ENCODE results near the gene TIMM23.
"Not testable (repeated sequence)": the region's sequence is repeated elsewhere in the genome, so short reads cannot be mapped to it uniquely, and the experiment has no call there.

The TIMM23 gene

DNA sequence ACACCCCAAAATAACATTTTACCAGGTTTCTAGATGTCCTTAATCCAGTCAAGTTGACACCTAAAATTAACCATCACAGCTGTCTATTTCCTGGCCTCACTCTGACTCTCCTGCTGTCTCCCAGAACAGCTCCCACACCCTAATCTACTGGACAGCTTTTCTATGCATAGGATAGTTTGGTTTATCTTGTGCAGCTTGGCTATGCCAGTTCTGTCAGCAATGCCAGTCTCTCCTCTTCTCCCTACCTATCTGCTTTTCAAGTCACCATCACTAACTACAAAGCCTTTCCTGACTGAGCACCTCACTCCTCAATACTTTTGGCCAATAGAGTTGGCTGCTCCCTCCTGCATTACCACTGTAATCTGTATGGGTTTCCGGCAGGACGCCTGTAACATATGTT lies 53.1 kb downstream of the TIMM23 start:
- DNase-seq: no peak

DNA sequence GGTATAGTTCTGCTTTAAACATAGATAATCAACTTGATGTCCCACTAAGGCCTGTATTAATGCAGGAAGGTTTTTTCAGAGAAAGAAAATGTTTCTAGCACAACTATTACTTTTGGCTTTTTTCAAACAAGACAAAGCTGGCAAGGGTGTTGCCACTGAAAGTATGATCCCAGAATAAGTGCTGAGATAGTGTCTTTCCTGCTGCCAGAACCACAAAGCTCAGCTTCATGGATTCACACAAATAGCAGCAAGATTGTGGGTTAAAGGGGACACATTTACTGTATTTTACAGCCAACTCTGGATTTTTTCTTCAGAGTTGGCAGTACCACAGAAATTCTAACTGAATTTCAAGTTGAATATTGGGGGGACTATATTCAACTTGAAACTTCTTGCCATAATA lies 53.8 kb downstream of the TIMM23 start:
- no peak for DNase-seq

DNA sequence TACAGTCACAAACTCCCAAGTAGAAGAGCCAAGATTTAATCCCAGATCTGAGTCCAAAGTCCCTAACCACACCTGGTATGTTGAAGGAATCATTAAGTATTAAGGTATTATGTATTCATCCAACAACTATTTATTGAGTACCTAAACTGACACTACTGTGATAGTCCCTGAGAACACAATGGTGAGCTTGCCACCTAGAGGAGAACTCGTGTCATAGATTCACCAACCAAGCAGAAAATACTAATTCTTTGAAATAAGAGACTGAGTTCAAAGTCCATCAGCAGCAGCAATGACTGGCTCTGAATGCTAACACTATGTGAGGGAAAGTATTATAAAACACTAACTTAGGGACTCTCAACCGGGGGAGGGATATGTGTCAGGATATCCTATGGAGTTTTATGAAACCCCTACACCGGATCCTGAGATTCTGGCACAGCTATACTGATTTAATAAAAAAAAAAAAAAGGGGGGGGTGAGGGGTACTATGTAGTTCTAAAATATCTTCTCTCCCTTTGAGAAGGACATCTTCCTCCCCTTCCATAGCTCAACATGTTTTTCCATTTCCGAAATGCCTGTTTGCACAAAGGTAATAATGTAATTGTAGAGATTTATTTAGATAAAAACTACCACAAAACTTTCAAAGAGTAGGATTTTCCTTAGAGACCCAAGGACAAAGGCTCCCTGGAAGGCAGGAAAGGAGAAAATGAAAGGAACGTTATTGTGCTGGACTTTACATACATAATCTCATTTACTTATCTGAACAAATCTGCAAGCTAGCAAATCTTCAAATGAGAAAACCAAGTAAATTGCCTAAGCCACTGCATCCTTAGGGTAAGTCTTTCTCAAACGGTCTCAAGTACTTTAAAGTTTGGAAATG lies 56.5 kb downstream of the TIMM23 start:
- peak; percentile 58 for DNase-seq

DNA sequence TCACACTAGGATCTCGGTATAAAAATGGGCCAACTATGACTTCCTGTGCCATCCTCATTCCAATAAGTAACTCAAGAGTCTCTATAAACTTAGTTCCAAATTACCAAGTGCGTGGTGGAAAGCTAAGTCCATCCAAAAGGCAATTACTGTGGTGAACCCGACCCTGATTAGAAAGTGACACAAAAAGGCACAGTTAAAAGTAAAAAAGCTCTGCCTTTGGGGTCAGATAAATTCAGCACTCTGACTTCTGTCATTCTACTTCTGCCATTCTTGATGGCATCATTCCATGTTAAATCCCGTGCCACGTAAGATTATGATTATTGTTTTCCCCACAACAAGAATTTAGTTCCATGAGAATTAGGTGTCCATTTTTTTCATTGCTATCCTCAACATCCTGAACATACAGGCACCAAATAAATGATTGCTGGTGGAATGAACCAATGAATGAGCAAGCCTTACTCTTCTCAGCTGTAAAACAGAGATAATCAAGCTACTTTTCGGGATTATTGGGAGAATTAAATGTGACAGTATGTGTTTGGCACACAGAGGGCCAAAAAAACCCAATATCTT lies 57.3 kb downstream of the TIMM23 start:
- no peak for DNase-seq

DNA sequence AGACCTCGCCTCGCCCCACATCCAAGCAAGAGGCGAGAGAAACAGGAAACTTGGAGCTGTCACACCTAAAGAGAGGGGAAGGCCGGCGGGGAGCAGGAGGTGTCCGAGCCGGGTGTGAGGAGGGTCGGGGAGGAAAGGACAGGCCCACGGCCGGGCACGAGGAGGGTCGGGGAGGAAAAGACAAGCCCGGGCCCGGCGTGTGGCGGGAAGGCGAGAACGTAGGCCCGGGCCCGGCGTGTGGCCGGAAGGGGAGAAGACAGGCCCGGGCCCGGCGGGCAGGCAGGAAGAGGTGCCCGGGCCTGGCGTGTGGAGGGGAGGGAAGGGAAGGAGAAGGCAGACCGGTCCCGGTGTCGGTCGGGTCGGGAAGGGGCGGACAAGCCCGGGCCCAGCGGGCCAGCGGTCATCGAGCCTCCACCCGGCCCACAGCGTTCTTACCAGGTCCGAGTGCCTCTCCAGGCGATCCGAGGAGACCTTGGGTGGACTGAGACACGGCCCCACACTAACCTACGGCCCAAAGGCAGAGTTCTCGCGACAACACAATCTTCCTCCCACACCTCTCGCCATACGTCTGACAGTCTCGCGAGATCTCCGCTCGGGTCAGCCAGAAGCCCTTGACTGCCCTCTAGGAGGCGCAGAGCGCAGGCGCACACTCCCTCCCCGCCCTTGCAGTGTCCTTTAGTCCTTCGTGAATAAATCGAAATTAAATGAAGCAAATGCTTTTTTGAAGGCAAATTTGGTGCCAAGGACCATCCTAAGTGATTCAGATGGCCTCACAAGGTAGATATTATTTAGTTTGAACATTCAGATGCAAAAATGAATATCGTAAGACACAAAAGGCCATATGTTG lies 58.0 kb downstream of the TIMM23 start, which contains the start of gene NCOA4:
Gene NCOA4, minus strand, starts transcription at position 533 of the 847 bp plus-strand sequence. CDS start 13,943 bp downstream, outside the sequence.
- peak; percentile 93 for DNase-seq

DNA sequence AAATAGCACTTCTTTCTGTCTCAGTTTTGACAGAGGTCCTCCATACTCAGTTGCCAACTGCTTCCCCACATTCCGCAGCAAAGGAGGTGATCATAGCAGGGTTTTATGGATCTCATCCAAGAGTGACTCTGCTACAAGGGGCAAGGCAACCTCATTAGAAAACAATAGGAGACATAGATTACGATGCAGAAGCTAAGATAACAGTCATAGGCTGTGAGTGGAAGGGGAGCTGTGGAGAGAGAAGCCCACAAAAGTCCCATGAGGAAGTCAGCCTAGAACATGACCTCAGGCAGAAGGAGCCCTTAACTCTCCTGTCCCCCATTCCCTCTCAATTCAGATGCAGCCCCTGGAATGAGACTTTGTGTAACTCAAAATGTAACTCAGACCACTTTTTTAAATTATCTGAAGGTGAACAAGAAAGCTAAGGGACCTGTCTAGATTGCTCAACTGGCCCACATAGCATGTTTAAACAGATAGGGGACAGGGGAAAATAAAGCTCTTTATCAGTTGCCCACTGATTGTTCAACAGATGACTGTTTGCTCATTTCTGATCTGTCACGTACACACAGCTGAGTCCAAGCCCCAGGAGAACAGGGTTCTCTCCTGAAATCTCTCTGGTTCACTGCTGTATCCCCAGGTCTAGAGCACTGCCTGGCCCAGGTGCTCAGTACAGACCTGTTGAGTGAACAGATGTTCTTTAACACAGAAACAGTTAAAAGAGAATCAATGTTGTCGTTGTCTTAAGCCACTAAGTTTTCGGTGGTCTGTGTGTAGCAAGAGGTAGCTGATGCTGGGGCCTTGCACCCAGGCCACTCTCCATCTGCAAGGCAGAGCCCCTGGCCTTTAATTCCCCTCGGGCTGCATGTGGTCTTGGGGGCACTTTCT lies 59.6 kb downstream of the TIMM23 start:
- DNase-seq: no peak

DNA sequence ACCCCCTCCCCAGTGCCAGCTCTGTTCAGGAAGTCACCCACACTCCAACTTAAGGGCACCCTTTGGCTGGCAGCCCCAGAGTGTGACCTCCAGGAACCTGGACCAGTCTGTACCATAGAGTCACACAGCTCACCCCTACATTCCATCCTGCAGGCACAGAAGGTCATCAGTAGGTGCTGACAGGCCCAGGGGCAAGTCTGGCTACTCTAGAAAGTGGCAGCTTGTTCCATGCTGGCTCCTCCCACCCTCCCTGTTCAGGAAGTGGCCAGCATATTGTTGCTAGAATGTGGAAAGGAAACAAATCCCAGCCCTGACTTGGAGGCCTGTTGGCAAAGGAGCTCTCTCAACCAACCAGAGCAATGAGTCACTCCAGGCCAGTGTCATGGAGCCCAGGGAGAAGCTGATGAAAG lies 61.3 kb downstream of the TIMM23 start:
- no peak for DNase-seq

DNA sequence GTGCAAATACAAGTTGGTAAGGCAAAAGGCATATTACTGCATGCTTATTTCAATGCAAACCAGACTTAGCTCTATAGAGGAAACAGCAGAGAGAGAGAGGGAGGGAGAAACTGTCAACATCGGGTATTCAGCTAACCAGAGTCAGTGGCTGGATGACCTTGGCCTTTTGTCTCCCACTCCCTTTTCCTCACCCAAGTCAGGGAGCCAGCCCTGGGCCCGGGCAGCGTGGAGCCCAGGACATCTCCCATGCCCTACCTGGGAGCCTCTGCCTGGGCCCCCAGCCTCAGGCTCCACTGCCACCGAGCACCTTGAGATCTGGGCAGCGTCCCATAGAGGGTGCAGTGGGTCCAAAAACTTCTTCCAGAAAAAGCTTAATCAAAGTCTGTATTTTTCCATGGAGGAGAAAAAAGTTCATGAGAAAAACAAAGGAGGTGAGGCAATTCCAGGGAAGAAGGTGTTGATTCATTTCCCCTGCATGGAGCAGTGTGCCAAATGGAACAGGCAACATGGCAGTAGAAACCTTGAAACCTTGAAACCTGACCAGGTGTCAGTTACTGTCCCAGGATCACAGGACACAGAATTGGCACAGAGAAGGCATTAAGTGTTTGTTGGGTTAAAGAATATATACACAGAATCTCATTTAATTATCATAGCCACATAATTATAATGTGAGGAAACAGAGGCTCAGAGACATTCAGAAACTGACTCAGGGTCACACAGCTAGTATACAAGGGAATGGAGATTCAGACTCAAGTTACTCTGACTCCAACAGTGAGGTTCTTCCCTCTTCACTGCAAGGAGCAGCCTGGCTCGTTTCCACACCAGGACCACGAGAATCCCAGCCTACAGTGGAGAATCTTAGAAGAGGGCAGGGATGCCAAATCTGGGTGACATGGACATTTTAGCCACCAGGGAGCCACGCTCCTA lies 63.9 kb downstream of the TIMM23 start:
- no peak for DNase-seq

DNA sequence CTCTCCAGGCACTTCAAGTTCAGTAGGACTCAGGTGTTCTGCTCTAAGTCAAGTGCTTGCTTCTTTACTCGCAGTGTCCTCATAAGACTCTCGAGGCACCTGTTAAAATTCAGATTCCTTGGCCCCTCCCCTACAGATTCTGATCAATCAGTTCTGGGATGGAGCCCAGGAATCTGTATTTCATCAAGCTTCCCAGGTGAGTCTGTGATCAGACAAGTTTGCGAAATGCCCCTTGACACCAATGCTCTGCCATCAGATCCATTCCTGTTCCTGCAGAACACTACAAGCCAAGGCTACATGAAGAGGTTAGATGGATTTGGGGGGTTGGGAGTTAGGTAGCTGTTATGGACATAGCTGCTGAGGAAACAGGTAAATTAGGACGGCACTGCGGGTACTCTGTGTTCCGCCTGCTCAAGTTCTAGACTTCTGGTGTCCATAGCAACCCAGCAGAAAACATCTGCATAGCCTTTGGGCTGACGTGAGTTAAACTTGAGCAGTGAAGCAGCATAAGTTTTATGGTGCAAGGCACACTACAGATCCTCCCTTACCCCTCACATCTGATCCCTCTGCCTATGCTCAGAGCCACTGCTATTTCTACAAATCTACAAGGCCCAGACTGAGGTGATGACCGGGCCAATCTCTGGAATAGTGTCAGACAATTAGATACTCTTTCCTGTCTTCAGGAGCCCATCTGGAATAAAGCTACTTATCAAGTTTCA lies 65.0 kb downstream of the TIMM23 start:
- DNase-seq: no peak

DNA sequence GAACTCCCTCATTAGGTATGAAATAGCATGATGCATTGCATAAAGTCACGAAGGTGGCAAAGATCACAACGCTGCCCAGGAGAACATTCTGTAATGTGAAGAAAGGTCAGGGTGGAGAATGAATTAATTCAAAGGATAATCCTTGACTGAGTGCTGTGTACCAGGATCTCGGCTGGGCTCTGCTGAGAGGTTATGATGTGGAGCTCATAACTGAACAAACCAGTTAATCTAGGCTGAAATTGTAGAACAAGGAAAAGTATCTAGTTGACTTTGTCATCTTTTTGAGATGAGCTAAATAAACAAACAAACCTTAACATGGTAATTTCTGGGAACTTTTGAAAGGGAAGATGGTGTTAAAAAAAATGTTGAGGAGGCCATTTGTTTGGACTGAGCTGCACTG lies 67.7 kb downstream of the TIMM23 start:
- no peak for DNase-seq

DNA sequence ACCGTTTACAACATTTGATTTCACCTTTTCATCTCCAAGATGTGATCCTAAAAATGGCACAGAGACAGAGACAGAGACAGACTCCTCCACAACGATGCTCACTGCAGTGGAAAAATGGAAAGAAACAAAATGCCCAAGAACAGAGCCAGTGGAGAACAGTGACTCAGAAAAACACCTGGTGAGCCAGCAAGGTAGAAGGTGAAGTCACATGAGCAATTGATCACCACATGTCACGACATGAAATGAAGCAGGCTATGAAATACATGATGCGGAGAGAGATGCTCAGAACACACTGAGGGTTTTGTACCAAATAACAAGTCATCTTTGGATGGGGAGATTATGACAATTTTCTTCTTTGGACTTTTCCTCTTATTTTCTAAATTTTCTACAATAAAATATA lies 70.2 kb downstream of the TIMM23 start:
- DNase-seq: no peak

DNA sequence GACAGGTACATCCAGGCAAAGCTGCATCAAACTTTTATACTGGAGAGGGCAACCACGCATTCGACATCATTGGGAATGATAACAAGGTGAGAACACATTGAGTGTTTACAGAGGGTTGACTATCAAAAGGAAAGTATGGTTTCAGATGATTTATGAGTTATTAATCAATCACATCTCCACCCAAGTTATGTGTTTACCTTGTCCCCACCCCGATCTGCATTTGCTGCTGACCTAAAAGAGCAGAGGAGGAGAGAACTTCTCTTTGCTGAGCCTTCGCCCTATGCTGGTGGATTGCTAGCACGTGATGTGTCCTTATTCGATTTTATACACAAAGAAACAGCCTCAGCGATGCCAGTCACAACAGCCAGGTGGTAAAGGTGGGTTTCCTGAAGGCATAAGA lies 74.0 kb downstream of the TIMM23 start, which contains the start of gene MSMB:
Gene MSMB, minus strand, starts transcription at position 9 of the 400 bp plus-strand sequence. CDS start 32 bp downstream, outside the sequence.
- DNase-seq: no peak

DNA sequence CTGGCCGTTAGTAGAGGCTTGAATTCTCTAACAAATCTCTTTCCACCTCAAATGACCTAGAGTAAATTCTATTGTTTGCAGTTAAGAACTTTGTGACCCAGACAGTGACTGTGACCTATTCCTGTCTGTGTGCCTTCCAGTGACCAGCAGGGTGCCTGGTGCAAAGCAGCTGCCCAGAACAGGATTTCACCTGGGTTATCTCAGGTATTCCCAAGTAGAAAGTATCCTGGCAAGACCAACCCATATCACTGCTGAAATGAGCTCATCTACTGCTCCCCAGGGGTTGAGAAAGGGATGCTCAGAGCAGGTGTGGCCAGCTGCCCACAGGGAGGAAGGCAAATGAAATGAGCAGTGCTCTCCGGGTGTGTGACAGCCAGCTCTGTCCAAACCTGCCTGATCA lies 75.9 kb downstream of the TIMM23 start:
- DNase-seq: peak; percentile 39

DNA sequence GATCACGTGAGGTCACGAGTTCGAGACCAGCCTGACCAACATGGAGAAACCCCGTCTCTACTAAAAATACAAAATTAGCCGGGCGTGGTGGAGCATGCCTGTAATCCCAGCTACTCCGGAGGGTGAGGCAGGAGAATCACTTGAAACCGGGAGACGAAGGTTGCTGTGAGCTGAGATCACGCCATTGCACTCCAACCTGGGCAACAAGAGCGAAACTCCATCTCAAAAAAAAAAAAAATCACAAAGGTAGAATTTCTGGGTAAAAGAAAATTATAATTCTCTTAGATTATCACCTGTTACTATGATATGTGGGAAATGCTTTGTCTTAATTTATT lies 77.2 kb downstream of the TIMM23 start:
- not testable (repeated sequence) for DNase-seq

DNA sequence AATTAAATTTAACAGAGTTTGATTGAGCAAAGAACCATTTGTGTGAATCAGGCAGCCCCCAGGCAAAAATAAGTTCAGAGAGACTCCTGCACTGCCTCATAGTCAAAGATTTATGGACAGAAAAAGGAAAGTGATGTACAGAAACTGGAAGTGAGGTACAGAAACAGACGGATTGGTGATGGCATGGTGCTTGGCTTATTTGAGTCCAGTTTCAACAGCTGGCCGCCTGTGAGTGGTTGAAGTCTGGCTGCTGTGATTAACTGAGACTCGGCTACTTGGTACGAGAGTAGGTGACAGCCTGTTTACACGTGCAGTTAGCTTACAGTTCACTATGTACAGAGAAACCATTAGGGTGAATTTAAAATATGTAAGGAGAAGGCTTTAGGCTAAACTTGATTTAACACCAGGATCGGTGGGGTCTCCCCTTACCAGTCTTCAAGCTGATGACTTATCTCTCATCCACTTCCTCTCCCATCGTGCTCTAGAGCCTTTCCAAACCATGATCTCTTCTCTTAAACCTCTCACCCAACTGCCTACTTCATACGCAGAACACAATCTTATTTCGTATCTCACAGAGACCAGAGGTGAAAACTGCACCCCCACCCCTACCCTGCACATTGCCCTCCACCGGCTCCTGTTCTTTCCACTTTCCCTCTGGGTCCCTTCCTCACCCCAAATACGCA lies 78.8 kb downstream of the TIMM23 start:
- no peak for DNase-seq

DNA sequence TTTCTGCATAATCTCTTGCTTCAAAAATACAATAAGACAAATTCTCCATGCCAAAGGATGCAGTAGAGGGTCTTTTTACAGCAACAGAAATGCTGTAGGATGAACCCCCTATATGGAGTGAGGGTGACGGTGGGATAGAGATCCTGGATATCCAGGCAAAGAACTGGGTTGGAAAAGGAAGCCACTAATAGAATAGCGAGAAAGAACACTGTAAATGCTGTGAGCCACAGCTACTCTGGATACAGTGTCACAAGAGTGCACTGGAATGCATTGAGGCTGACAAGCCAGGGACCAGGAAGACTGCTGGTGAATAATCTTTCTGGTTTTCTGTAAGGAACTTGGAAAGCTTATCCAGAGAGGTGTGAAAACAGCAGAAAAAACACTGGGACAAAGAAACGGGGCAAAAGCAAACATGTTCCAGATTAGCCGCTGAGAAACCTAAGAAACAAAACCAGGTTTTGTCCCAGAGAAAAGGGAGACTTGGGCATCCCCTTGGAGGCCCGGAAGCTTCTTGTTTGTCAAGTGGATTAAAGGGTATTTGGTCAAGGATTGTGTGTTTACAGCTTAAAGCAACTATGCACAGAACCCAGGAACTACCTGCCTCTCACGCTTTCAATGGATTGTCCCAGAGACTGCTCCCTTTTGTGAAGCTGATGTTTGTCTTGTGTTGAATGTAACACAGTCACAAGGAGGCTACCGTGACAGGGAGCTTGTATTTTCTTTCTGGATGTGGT lies 79.9 kb downstream of the TIMM23 start:
- no peak for DNase-seq

DNA sequence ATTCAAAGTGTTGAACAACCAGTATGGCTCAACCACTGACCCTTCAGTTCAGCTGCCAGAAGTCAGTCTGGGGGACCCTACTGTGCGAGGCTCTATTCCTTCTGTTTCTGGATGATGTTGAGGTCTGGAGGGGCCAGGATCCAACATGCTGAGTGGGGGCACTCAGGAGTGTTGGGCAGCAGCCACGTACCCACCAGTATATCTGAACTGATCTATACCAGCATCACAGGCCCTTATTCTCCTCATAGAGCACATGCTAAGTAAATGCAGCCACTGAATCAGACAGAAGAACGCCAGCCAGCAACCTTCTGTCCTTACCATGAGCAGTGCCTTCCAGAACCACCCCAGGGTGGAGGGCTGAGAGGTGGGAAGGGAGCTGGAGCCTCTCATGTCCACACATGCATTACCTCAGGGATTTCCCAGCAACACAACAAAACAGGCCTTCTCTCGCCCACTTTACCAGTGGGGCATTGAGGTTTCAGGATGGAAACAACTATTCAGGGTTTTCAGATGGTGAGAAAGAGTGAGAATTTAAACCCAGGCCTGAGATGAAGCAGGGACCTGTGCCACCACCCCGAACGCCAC lies 80.6 kb downstream of the TIMM23 start:
- DNase-seq: no peak

Data from NCI-H69 (cell line).